A204.1 (cell line): Measurements from ENCODE around the gene RPH3AL.

Experiments used
- FAIRE-seq: peaks from 2 replicates; lab custom pipeline; 2012; peaks lifted over from hg19 to GRCh38; lab: Jason Lieb, UNC

RPH3AL gene, protein sequence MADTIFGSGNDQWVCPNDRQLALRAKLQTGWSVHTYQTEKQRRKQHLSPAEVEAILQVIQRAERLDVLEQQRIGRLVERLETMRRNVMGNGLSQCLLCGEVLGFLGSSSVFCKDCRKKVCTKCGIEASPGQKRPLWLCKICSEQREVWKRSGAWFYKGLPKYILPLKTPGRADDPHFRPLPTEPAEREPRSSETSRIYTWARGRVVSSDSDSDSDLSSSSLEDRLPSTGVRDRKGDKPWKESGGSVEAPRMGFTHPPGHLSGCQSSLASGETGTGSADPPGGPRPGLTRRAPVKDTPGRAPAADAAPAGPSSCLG

DNA sequence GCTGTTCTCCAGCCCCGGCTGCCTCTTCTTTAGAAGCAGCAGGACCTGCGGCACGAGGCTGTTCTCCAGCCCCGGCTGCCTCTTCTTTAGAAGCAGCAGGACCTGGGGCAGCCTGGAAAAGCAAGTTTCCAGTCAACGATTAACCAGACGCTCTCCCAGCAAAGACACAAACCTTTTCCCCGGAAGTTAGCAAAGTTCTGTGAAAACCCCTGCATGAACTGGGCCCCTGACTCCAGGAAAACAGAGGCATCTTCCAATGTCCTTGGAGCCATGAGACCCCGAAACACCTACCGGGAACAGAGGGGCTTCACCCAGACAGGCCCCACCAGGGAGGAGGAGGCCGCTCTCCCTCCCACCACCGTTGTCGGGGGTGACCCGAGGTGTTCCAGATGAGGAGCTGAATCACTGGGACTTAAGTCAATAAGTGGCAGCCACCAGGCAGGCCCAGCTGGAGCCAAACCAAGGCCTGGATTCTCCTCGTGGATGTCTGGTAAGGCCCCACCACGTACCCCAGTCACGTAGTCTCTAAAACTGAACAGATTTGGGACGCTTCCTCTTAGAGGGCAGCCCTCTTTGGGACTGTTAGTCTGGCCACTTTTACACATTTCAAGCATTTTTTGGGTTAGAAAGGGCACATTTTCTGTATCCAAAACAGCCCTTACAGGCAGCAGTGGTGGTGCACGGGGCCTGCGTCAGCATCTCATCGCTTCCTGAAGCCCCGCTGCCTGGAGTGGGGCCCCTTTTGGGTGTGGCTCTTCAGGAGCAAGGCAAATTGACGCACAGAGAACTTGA, at the start of gene RPH3AL:
RPH3AL (minus strand) TSS at position 387 of the 792 bp plus-strand sequence. CDS start 25,264 bp downstream, outside the sequence.
- FAIRE-seq: no peak

DNA sequence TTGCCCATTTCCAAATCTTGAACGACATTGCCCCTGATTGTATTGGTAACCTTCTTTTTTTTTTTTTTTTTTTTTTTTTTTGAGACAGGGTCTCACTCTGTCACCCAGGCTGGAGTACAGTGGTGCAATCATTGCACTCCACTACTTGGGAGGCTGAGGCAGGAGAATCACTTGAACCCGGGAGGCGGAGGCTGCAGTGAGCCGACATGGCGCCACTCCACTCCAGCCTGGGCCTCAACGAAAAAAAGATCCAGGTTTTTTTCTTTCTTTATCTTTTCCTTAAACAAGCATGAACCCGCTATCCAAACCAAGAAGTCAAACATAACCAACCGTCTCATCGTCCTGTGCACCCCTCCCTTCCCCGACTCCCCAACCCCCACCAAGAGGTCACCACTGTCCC, 47.6 kb upstream of the RPH3AL start:
- FAIRE-seq: no peak

DNA sequence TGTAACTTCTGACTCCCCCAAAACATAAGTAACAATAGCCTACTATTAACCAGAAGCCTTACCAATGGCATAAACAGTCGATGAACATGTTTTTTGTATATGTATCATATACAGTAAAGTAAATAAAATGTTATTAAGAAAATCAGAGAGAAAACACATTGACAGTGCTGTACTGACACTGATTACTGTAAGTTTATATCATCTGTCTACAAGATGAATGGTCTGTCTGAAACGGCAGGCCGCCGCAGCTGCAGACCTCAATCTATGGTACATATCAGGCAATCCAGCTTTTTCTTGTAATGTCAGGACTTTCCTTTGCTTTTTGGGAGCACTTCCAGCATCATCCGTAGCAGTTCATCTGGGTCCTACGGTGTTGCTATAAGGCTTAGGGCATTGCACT, 44.2 kb upstream of the RPH3AL start:
- no peak for FAIRE-seq

DNA sequence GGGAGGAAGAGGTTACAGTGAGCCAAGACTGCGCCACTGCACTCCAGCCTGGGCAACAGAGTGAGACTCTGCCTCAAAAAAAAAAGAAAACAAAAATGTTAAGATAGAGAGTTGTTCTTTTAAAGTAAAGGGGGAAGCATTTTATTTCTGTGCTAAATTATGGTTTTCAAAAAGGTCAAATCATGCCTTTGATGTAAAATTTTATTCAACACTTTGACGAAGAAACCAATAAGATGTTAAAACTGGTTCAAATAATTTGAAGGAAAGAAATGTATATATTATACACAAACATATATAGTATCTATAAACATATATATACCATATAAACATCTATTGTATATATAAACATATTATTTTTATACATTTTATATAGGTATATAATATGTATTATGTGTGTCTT, 43.4 kb upstream of the RPH3AL start:
- peak; percentile 48 for FAIRE-seq

DNA sequence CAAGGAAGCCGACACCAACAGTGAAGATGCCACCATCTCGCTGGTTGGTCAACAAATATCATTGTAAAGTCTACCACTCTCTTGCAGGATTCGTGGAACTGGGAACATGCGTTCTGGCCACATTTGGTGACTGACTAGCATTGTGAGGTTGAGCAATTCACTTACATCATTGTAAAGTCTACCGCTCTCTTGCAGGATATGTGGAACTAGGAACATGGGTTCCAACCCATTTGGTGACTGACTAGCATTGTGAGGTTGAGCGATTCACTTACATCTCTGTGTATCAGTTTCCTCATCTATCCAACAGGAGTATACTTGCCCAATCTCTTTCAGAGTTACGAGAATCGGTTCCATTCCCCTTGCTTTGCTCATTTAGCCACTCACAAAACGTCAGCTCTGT, 42.6 kb upstream of the RPH3AL start:
- no peak for FAIRE-seq

DNA sequence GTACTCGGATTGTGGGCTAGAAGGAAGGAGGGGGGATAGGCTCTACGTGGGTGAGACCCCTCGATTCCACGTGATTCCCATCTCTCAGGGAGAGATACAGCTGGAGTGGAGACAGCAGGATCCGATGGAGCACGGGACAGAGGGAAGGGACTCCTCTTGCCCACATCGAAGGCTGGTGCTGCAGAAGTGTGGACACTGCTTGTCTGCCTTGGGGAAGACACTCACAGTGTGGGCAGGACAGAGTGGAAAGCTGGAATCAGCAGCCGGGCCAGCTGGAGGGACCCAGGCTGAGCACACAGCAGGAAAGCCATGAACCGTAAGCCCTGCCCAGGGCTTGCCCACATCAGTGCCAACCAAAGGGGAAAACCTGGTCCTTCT, 42.1 kb upstream of the RPH3AL start:
- FAIRE-seq: no peak

- FAIRE-seq: no peak
Observed at GRCh38 chr17:393806-394717, 41.5 kb upstream of the RPH3AL start.

- no peak for FAIRE-seq
Observed at GRCh38 chr17:391850-392249, 39.2 kb upstream of the RPH3AL start.

GRCh38 chr17:390025-390424, 37.4 kb upstream of the RPH3AL start:
- FAIRE-seq: no peak

DNA sequence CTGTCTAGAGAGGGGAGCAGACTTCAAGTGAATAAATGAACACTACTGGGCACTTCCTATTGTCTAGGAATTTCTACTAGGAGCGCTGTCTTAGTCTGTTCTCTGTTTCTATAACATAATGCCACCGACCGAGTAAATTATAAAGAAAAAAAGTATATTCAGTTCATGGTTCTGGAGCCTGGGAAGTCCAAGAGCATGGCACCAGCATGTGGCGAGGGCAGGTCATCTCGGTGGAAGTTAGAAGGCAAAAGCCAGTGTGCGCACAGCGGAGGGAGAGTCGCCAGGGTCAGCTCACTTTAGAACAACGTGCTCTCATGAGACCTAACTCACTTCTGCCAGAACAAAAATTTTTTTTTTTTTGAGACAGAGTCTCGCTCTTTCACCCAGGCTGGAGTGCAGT, 35.5 kb upstream of the RPH3AL start:
- FAIRE-seq: no peak

DNA sequence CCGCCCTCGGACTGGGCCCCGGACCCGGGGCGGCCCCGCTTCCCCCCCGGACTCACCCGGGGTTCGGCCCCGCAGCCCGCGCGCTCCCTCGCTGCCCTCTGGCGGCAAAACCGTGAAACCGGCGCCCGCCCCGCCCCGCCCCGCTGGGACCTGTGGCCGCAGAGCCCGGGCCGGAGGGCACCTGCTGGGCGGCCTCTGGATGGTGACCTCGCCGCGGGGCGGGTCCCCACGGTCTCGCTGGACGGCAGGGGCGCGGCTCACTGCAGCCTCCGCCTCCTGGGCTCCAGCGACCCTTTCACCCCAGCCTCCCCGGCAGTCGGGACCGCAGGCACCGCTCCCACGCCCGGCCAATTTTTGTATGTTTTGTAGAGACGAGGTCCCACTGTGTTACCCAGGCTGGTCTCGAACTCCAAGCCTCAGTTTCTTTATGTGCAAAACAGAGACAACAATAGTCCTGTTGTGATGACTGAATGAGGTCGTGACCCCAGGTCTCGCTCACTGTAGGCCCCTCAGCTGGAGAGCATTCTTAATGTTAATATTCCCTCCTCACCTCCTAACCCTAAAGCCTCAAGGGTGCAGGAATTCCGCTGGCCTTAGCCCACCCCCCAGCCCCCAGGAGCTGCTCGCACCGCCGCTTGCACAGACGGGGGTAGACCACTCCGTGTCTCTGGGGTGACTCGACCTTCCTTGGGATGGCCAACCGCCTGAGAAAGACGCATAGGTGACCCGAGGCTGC, 33.7 kb upstream of the RPH3AL start:
- FAIRE-seq: no peak

DNA sequence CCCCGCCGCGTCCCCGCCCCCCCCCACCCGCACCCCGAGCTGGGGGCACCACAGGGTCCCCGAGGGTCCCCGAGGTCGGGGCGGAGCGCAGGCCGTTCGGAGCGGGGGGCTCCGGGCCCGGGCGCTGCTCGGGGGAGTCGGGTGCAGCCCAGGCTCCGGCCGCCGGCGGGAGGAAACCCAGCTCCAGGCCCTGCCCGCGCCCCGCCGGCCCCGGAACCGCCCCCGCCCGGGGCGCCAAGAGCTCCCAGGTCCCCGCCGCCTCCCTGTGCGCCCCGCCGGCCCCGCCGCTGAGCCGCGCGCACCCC, 33.2 kb upstream of the RPH3AL start:
- no peak for FAIRE-seq

DNA sequence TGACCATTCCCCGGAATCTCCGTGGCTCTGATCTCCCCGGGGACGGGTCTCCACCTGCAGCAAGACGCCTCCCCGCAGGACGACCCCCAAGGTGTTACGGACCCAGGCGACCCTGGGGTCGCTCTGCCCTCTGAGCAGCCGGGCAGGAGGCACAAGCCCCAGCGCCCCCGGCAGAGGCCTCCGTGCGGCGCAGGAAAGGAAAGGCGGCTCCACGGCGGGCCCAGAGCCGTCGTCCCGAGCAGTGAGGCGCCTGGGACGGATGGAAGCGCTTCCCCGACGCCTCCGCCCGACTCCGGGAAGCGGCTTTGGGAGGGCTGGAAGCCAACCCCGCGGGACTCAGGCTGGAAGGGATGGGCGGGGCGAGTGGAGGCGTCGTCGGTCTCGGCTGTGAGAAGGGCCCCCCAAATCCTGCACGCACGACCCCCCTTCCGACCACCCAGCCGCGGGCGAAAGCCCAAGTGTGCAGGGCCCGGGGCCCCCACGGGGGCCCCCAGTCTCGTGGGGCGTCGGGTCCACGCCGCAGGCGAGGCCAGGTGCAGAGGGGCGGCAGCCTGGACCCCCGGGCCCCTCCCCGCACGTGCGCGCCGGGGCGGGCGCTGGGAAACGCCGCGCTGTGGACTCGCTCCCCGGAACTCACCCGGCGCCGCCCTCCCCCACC, 32.7 kb upstream of the RPH3AL start:
- no peak for FAIRE-seq

DNA sequence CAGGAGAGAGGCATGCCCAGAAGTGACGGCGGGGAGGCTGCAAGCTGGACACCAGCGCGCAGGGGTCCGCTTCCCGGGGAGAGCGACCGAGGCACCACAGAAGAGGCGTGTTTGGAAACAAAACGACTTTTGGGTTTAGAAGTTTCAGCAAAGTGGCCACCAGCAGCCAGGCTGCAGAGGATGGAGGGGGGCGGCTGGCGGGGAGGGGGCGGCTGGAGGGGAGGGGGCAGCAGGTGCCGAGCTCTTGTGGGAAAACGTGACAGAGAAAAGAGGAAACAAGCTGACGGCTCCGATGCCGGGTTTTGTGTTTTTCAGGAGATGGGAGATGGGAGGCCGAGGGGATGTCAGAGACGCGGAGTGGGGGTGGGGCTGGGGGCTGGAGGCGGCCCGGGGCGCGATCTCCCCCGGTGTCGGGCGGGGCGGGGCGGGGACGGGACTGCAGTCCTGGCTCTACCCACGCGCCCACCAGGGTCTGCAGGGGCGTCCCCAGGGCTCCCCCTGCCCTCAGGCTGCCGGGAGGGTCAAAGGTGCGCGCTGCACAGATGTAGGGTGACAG, 32.1 kb upstream of the RPH3AL start:
- no peak for FAIRE-seq

GRCh38 chr17:383771-384621, 31.4 kb upstream of the RPH3AL start:
- no peak for FAIRE-seq

GRCh38 chr17:382644-383533, 30.3 kb upstream of the RPH3AL start:
- no peak for FAIRE-seq

- no peak for FAIRE-seq
Observed at GRCh38 chr17:381941-382643, 29.5 kb upstream of the RPH3AL start.

DNA sequence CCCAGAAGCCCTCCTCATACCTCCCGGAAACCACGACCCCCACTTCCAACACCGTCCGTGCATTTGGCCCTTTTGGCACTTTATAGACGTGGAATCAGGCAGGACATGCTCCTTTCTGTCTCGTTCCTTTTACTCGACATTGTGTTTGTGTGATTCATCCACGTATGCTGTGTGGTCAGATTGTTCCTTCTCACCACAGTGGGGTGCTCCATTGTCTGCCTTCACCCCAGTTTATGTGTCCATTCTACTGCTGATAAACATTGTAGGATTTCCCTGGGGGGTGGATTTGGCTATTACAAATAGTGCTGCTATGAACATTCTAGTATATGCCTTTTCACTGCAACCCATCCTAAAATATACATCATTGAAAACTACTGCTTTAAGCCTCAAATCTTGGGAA, 28.9 kb upstream of the RPH3AL start:
- FAIRE-seq: no peak
